WTC11 (cell line): ENCODE data around the gene NEO1. TPM values are rescaled to one million over a fixed set of nuclear protein-coding genes. Genes with fewer than 3 reads are reported as not detected.

ENCODE experiments used
- ATAC-seq: fragments of 200-7000 bp; cut with Tn5 transposase; 2 replicates; pipeline ENCODE4 v1.10.0; 2021; ENCODE audit warnings: mild to moderate bottlenecking, moderate library complexity
- CTCF ChIA-PET: fragments of 300-600 bp; sonication (Branson Sonifier 250); formaldehyde crosslinking; loops from one replicate; lab custom pipeline; 2021; ENCODE audit warnings: antibody characterized with exemption; lab: Charles Lee
- POLR2A ChIA-PET: fragments of 350-600 bp; sonication (Branson Sonifier 250); formaldehyde crosslinking; loops from one replicate; lab custom pipeline; 2021; ENCODE audit warnings: antibody characterized with exemption; lab: Charles Lee
- DNase-seq: peaks from one replicate; pipeline ENCODE4 v3.0.0; 2021; ENCODE audit warnings: low spot score
- H3K27ac Mint-ChIP-seq: 2 replicates; pipeline ENCODE4 v1.8.0; 2021; ENCODE audit warnings: mixed read lengths
- H3K27me3 Mint-ChIP-seq: 2 replicates; pipeline ENCODE4 v1.8.0; 2021; ENCODE audit warnings: low read depth, mild to moderate bottlenecking, moderate library complexity, mixed read lengths
- H3K36me3 Mint-ChIP-seq: 2 replicates; pipeline ENCODE4 v1.8.0; 2021; ENCODE audit warnings: mixed read lengths
- H3K4me1 Mint-ChIP-seq: 2 replicates; pipeline ENCODE4 v1.8.0; 2022; ENCODE audit warnings: mixed read lengths
- H3K4me3 Mint-ChIP-seq: 2 replicates; pipeline ENCODE4 v1.8.0; 2021; ENCODE audit warnings: mild to moderate bottlenecking, moderate library complexity, mixed read lengths
- H3K9me3 Mint-ChIP-seq: 2 replicates; pipeline ENCODE4 v1.8.0; 2021; ENCODE audit warnings: mixed read lengths
- ATF1 ChIP-seq: sonication (generic); formaldehyde crosslinking; IDR thresholded peaks from 2 replicates; pipeline ENCODE4 v1.8.1; 2023; ENCODE audit warnings: mild to moderate bottlenecking, moderate library complexity, missing genetic modification reagents
- ELF4 ChIP-seq: sonication (generic); formaldehyde crosslinking; IDR thresholded peaks from 2 replicates; pipeline ENCODE4 v1.8.1; 2022; ENCODE audit warnings: low read depth, mild to moderate bottlenecking, moderate library complexity, missing genetic modification reagents
- FOXJ3 ChIP-seq: sonication (generic); formaldehyde crosslinking; IDR thresholded peaks from 2 replicates; pipeline ENCODE4 v1.9.0; 2021; ENCODE audit warnings: missing genetic modification reagents, mild to moderate bottlenecking, borderline replicate concordance
- GABPB1 ChIP-seq: sonication (generic); formaldehyde crosslinking; IDR thresholded peaks from 2 replicates; pipeline ENCODE4 v1.8.1; 2023; ENCODE audit warnings: mild to moderate bottlenecking, missing genetic modification reagents
- GTF2I ChIP-seq: fragments of 250-450 bp; sonication (Bioruptor Pico); conservative IDR thresholded peaks from 2 replicates; pipeline ENCODE4 v1.4.0; 2021; ENCODE audit warnings: mild to moderate bottlenecking
- HMGA2 ChIP-seq: fragments of 250-450 bp; sonication (Bioruptor Pico); IDR thresholded peaks from 2 replicates; pipeline ENCODE4 v1.4.0; 2021; ENCODE audit warnings: mild to moderate bottlenecking, moderate library complexity
- JUN ChIP-seq: sonication (generic); formaldehyde crosslinking; IDR thresholded peaks from 2 replicates; pipeline ENCODE4 v1.8.0; 2023; ENCODE audit warnings: mild to moderate bottlenecking, missing genetic modification reagents
- MYBL2 ChIP-seq: sonication (generic); formaldehyde crosslinking; IDR thresholded peaks from 2 replicates; pipeline ENCODE4 v1.8.1; 2023; ENCODE audit warnings: mild to moderate bottlenecking, moderate library complexity, missing genetic modification reagents
- NR1H2 ChIP-seq: sonication (generic); formaldehyde crosslinking; IDR thresholded peaks from 2 replicates; pipeline ENCODE4 v1.9.0; 2021; ENCODE audit warnings: mild to moderate bottlenecking, moderate library complexity, missing genetic modification reagents
- NR2C2 ChIP-seq: sonication (generic); formaldehyde crosslinking; IDR thresholded peaks from 2 replicates; pipeline ENCODE4 v1.8.0; 2022; ENCODE audit warnings: mild to moderate bottlenecking, missing genetic modification reagents
- NR3C1 ChIP-seq: sonication (generic); formaldehyde crosslinking; conservative IDR thresholded peaks from 2 replicates; pipeline ENCODE4 v1.8.1; 2023; ENCODE audit warnings: low read depth, mild to moderate bottlenecking, missing genetic modification reagents
- OVOL2 ChIP-seq: fragments of 250-450 bp; sonication (Bioruptor Pico); IDR thresholded peaks from 2 replicates; pipeline ENCODE4 v1.9.0; 2021; ENCODE audit warnings: mild to moderate bottlenecking, borderline replicate concordance
- SP1 ChIP-seq: sonication (generic); formaldehyde crosslinking; conservative IDR thresholded peaks from 2 replicates; pipeline ENCODE4 v1.8.1; 2022; ENCODE audit warnings: missing genetic modification reagents
- TEAD1 ChIP-seq: sonication (generic); formaldehyde crosslinking; IDR thresholded peaks from 2 replicates; pipeline ENCODE4 v1.8.0; 2022; ENCODE audit warnings: mild to moderate bottlenecking, missing genetic modification reagents
- ZNF219 ChIP-seq: sonication (generic); formaldehyde crosslinking; IDR thresholded peaks from 2 replicates; pipeline ENCODE4 v1.8.0; 2023; ENCODE audit warnings: missing genetic modification reagents, mild to moderate bottlenecking, borderline replicate concordance
- ZNF416 ChIP-seq: fragments of 250-450 bp; sonication (Bioruptor Pico); IDR thresholded peaks from 2 replicates; pipeline ENCODE4 v1.9.0; 2021; ENCODE audit warnings: mild to moderate bottlenecking, inconsistent platforms
- total RNA-seq: library from RNA; stranded (reverse); gene quantifications from 3 replicates; pipeline ENCODE4 v1.2.3, GENCODE V29; 2021
- TF ChIP-seq, protein P1 (sequence below): fragments of 200-600 bp; IDR thresholded peaks from 2 replicates; pipeline ENCODE4 v1.8.0; 2022; ENCODE audit warnings: antibody characterized with exemption
- TF ChIP-seq, protein P2 (sequence below): sonication (generic); formaldehyde crosslinking; IDR thresholded peaks from 2 replicates; pipeline ENCODE4 v1.8.0; 2023; ENCODE audit warnings: mild to moderate bottlenecking, missing genetic modification reagents
- TF ChIP-seq, protein P3 (sequence below): sonication (generic); formaldehyde crosslinking; IDR thresholded peaks from 2 replicates; pipeline ENCODE4 v1.8.1; 2023; ENCODE audit warnings: mild to moderate bottlenecking, missing genetic modification reagents, moderate library complexity
- TF ChIP-seq, protein P4 (sequence below): fragments of 250-450 bp; sonication (Bioruptor Pico); IDR thresholded peaks from 2 replicates; pipeline ENCODE4 v1.9.0; 2021; ENCODE audit warnings: moderate library complexity, mild to moderate bottlenecking, inconsistent platforms, borderline replicate concordance
- TF ChIP-seq, protein P5 (sequence below): sonication (generic); formaldehyde crosslinking; IDR thresholded peaks from 2 replicates; pipeline ENCODE4 v1.8.0; 2022; ENCODE audit warnings: missing genetic modification reagents
- TF ChIP-seq, protein P6 (sequence below): sonication (generic); formaldehyde crosslinking; IDR thresholded peaks from 2 replicates; pipeline ENCODE4 v1.8.0; 2022; ENCODE audit warnings: mild to moderate bottlenecking, missing genetic modification reagents

Gene NEO1
- total RNA-seq, 1 experiment from 2014 or later: 37.1 TPM

DNA sequence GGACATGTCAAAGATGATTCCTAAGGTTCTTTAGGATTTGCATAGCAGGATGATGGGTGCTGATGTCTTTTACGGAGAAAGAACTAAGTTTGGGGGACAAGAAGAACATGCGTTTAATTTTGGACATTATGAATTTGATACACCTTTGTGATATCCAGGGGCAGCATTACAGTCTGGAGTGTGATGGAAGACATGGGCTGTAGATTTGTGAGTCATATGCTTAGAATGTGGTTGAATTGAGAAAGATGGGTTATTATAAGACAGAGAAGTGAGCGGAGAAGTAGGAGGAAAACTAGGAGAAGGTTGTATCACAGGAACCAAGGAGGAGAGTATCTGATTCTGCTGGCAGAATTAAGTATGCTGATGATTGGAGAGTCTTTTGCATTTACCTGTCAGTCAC, 20.6 kb downstream of the NEO1 start:
- no peaks in the 10 kb centered on the region for H3K27me3 Mint-ChIP-seq
- POLR2A ChIA-PET: no interaction called here
- H3K9me3 Mint-ChIP-seq: no peaks in the 10 kb centered on the region
- ATAC-seq (no peak), DNase-seq (no peak)
- no peak overlapping the region for H3K27ac Mint-ChIP-seq
- TF ChIP-seq FOXJ3 (CRISPR knock-in tag): no peak
- TF ChIP-seq NR1H2 (CRISPR knock-in tag): no peak
- TF ChIP-seq ZNF219: no peak
- TF ChIP-seq GABPB1 (CRISPR knock-in tag): no peak
- TF ChIP-seq JUN: no peak
- TF ChIP-seq, protein P1, sequence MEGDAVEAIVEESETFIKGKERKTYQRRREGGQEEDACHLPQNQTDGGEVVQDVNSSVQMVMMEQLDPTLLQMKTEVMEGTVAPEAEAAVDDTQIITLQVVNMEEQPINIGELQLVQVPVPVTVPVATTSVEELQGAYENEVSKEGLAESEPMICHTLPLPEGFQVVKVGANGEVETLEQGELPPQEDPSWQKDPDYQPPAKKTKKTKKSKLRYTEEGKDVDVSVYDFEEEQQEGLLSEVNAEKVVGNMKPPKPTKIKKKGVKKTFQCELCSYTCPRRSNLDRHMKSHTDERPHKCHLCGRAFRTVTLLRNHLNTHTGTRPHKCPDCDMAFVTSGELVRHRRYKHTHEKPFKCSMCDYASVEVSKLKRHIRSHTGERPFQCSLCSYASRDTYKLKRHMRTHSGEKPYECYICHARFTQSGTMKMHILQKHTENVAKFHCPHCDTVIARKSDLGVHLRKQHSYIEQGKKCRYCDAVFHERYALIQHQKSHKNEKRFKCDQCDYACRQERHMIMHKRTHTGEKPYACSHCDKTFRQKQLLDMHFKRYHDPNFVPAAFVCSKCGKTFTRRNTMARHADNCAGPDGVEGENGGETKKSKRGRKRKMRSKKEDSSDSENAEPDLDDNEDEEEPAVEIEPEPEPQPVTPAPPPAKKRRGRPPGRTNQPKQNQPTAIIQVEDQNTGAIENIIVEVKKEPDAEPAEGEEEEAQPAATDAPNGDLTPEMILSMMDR: no peak
- TF ChIP-seq TEAD1 (CRISPR knock-in tag): no peak
- no peak for TF ChIP-seq MYBL2 (CRISPR knock-in tag)
- TF ChIP-seq, protein P2, sequence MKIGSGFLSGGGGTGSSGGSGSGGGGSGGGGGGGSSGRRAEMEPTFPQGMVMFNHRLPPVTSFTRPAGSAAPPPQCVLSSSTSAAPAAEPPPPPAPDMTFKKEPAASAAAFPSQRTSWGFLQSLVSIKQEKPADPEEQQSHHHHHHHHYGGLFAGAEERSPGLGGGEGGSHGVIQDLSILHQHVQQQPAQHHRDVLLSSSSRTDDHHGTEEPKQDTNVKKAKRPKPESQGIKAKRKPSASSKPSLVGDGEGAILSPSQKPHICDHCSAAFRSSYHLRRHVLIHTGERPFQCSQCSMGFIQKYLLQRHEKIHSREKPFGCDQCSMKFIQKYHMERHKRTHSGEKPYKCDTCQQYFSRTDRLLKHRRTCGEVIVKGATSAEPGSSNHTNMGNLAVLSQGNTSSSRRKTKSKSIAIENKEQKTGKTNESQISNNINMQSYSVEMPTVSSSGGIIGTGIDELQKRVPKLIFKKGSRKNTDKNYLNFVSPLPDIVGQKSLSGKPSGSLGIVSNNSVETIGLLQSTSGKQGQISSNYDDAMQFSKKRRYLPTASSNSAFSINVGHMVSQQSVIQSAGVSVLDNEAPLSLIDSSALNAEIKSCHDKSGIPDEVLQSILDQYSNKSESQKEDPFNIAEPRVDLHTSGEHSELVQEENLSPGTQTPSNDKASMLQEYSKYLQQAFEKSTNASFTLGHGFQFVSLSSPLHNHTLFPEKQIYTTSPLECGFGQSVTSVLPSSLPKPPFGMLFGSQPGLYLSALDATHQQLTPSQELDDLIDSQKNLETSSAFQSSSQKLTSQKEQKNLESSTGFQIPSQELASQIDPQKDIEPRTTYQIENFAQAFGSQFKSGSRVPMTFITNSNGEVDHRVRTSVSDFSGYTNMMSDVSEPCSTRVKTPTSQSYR (CRISPR knock-in tag): no peak
- TF ChIP-seq ZNF416 (CRISPR knock-in tag): no peak
- TF ChIP-seq, protein P3, sequence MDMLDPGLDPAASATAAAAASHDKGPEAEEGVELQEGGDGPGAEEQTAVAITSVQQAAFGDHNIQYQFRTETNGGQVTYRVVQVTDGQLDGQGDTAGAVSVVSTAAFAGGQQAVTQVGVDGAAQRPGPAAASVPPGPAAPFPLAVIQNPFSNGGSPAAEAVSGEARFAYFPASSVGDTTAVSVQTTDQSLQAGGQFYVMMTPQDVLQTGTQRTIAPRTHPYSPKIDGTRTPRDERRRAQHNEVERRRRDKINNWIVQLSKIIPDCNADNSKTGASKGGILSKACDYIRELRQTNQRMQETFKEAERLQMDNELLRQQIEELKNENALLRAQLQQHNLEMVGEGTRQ (CRISPR knock-in tag): no peak
- TF ChIP-seq, protein P4, sequence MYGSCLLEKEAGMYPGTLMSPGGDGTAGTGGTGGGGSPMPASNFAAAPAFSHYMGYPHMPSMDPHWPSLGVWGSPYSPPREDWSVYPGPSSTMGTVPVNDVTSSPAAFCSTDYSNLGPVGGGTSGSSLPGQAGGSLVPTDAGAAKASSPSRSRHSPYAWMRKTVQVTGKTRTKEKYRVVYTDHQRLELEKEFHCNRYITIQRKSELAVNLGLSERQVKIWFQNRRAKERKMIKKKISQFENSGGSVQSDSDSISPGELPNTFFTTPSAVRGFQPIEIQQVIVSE (CRISPR knock-in tag): no peak
- CTCF ChIA-PET: no interaction called here
- peaks cover 2% of the 10 kb centered on the region for H3K4me1 Mint-ChIP-seq
- H3K36me3 Mint-ChIP-seq: no peaks in the 10 kb centered on the region
- H3K4me3 Mint-ChIP-seq: no peak overlapping the region

DNA sequence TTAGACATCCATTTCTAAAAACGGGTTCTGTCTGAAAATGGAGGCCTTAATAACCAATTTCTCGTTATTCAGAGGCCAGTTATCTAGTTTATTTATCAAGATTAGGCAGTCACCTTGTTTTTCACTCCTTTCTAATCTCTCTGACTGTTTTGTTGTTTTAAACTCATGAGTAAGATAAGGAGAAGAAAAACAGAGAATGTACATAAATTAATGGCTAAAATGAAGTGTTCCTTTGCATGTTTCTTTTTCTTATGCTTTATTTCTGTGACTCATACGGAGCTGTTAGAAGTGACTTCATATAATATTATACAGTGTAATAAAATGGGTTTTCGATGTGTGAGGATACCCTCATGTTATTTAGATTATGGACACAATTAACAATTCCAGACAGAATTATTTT, 22.0 kb downstream of the NEO1 start:
- Mint-ChIP-seq H3K9me3 (no peaks in the 10 kb centered on the region), H3K27me3 (no peaks in the 10 kb centered on the region), H3K27ac (no peak overlapping the region), H3K4me3 (no peak overlapping the region), H3K4me1 (peaks cover 12% of the 10 kb centered on the region), H3K36me3 (no peaks in the 10 kb centered on the region)
- ATAC-seq: no peak
- TF ChIP-seq SP1 (no peak), HMGA2 (CRISPR knock-in tag) (no peak), NR3C1 (no peak), NR2C2 (CRISPR knock-in tag) (no peak), ATF1 (no peak), NR1H2 (CRISPR knock-in tag) (no peak), JUN (no peak), ELF4 (CRISPR knock-in tag) (no peak), GTF2I (CRISPR knock-in tag) (no peak), OVOL2 (no peak)
- TF ChIP-seq, protein P5, sequence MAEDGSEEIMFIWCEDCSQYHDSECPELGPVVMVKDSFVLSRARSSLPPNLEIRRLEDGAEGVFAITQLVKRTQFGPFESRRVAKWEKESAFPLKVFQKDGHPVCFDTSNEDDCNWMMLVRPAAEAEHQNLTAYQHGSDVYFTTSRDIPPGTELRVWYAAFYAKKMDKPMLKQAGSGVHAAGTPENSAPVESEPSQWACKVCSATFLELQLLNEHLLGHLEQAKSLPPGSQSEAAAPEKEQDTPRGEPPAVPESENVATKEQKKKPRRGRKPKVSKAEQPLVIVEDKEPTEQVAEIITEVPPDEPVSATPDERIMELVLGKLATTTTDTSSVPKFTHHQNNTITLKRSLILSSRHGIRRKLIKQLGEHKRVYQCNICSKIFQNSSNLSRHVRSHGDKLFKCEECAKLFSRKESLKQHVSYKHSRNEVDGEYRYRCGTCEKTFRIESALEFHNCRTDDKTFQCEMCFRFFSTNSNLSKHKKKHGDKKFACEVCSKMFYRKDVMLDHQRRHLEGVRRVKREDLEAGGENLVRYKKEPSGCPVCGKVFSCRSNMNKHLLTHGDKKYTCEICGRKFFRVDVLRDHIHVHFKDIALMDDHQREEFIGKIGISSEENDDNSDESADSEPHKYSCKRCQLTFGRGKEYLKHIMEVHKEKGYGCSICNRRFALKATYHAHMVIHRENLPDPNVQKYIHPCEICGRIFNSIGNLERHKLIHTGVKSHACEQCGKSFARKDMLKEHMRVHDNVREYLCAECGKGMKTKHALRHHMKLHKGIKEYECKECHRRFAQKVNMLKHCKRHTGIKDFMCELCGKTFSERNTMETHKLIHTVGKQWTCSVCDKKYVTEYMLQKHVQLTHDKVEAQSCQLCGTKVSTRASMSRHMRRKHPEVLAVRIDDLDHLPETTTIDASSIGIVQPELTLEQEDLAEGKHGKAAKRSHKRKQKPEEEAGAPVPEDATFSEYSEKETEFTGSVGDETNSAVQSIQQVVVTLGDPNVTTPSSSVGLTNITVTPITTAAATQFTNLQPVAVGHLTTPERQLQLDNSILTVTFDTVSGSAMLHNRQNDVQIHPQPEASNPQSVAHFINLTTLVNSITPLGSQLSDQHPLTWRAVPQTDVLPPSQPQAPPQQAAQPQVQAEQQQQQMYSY (CRISPR knock-in tag): no peak
- TF ChIP-seq, protein P6, sequence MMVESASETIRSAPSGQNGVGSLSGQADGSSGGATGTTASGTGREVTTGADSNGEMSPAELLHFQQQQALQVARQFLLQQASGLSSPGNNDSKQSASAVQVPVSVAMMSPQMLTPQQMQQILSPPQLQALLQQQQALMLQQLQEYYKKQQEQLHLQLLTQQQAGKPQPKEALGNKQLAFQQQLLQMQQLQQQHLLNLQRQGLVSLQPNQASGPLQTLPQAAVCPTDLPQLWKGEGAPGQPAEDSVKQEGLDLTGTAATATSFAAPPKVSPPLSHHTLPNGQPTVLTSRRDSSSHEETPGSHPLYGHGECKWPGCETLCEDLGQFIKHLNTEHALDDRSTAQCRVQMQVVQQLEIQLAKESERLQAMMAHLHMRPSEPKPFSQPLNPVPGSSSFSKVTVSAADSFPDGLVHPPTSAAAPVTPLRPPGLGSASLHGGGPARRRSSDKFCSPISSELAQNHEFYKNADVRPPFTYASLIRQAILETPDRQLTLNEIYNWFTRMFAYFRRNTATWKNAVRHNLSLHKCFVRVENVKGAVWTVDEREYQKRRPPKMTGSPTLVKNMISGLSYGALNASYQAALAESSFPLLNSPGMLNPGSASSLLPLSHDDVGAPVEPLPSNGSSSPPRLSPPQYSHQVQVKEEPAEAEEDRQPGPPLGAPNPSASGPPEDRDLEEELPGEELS (CRISPR knock-in tag): no peak
- DNase-seq: no peak
- ChIA-PET CTCF (no interaction called here), POLR2A (no interaction called here)
